ENCODE measurements around the gene BRSK2. TPM values are rescaled to one million over a fixed set of nuclear protein-coding genes. Genes with fewer than 3 reads are reported as not detected.
"Not testable (repeated sequence)": the region's sequence is repeated elsewhere in the genome, so short reads cannot be mapped to it uniquely, and the experiment has no call there.

Gene BRSK2
- total and polyA plus RNA-seq, 7 donors, result 0.19 to 0.78 (median 0.32) TPM

DNA sequence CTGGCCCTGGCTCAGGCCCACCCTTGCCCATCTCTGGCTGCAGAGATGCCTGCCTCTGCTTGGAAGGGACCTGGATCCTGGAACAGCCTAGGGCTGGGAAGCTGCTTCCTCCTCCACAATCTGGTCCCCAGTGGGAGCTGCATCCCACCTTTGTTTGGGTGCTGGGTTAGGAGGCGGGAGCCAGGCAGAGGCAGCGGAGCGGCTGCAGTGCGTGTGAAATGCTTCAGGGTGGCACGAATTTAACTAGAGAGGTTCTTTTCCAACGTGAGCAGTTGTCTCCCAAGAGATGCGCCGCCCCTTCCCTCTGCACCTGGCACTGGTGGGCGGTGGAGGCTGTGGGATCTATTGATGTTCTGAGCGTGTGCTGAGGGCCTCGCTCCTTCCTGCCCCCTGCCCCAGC is 31.6 kb downstream of the BRSK2 start:
- Histone ChIP-seq H3K27me3 (ENCODE audit: insufficient read depth in 3 of 3, low read length in 2 of 3) (no peaks in the 10 kb centered on the region), H3K36me3 (ENCODE audit: insufficient read depth in 1 of 2, low read depth in 1 of 2) (no peaks in the 10 kb centered on the region), H3K27ac (no peak overlapping the region), H3K4me1 (no peaks in the 10 kb centered on the region), H3K4me3 (no peak overlapping the region), H3K9me3 (peaks cover 8% of the 10 kb centered on the region)
- TF ChIP-seq, protein P1, sequence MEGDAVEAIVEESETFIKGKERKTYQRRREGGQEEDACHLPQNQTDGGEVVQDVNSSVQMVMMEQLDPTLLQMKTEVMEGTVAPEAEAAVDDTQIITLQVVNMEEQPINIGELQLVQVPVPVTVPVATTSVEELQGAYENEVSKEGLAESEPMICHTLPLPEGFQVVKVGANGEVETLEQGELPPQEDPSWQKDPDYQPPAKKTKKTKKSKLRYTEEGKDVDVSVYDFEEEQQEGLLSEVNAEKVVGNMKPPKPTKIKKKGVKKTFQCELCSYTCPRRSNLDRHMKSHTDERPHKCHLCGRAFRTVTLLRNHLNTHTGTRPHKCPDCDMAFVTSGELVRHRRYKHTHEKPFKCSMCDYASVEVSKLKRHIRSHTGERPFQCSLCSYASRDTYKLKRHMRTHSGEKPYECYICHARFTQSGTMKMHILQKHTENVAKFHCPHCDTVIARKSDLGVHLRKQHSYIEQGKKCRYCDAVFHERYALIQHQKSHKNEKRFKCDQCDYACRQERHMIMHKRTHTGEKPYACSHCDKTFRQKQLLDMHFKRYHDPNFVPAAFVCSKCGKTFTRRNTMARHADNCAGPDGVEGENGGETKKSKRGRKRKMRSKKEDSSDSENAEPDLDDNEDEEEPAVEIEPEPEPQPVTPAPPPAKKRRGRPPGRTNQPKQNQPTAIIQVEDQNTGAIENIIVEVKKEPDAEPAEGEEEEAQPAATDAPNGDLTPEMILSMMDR (IDR thresholded peaks at IDR 0.05), result no peak
- ATAC-seq (no peak), DNase-seq (no peak)
- 72 to 82% (median 79%) methylated on average over 11 of the region's 11 CpGs for WGBS, 3 donors
- intact Hi-C loops (cut with DNase I), result no loop called here

DNA sequence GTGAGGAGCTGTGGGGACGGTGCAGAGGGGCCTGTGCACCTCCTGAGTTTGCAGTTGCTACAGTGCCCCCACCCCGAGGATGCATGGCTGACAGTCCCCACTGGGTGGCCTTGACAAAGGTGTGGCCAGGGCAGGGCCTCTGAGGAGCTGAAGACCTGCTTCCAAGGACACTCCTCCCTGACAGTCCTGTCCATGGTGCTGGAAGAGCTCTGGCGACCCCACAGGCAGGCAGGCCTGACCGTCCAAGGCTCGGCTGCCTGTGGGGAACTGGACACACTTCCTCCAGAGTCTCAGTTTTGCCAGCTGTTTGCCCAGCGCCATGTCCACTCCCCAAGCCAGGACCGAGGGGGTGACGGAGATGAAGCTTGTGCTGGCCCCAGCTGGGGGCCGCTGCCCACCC is 32.7 kb downstream of the BRSK2 start:
- no peaks in the 10 kb centered on the region for H3K4me1 ChIP-seq
- H3K9me3 ChIP-seq, result peaks cover 5% of the 10 kb centered on the region
- no peak overlapping the region for H3K27ac ChIP-seq
- DNase-seq (no peak), ATAC-seq (no peak)
- TF ChIP-seq, protein P1 (IDR thresholded peaks at IDR 0.05), result no peak
- no peaks in the 10 kb centered on the region for H3K36me3 ChIP-seq (ENCODE audit: insufficient read depth in 1 of 2, low read depth in 1 of 2)
- intact Hi-C loops (cut with DNase I), result no loop called here
- H3K4me3 ChIP-seq, result no peak overlapping the region
- no peaks in the 10 kb centered on the region for H3K27me3 ChIP-seq (ENCODE audit: insufficient read depth in 3 of 3, low read length in 2 of 3)
- 52 to 53% (median 53%) methylated on average over 9 of the region's 9 CpGs for WGBS, 3 donors

DNA sequence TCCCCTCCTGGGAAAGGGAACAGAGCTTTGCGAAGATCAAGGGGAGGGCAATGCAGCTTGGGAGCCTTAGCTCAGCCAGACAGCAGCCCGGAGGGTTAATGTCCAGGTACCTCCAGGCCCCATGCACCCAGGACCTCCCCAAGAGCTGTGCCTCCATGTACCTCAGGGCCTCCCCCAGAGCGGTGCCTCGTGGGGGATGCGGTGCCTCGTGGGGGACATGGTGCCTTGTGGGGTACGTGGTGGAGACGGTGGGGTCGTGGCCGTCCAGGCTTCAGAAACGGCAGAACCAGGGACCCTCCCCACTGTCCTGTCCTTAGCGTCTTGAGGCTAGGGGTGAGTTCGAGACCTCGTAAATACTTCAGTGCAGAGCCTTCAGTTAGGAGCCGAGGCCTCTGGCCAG is 33.2 kb downstream of the BRSK2 start:
- no peaks in the 10 kb centered on the region for H3K4me1 ChIP-seq
- no peak overlapping the region for H3K4me3 ChIP-seq
- ATAC-seq, result no peak
- WGBS, 3 donors, result 84 to 86% (median 84%) methylated on average over 15 of the region's 15 CpGs
- no peak for DNase-seq
- peaks cover 5% of the 10 kb centered on the region for H3K9me3 ChIP-seq
- no peak overlapping the region for H3K27ac ChIP-seq
- no peaks in the 10 kb centered on the region for H3K27me3 ChIP-seq (ENCODE audit: insufficient read depth in 3 of 3, low read length in 2 of 3)
- TF ChIP-seq, protein P1 (IDR thresholded peaks at IDR 0.05), result no peak
- intact Hi-C loops (cut with DNase I), result no loop called here
- no peaks in the 10 kb centered on the region for H3K36me3 ChIP-seq (ENCODE audit: insufficient read depth in 1 of 2, low read depth in 1 of 2)

DNA sequence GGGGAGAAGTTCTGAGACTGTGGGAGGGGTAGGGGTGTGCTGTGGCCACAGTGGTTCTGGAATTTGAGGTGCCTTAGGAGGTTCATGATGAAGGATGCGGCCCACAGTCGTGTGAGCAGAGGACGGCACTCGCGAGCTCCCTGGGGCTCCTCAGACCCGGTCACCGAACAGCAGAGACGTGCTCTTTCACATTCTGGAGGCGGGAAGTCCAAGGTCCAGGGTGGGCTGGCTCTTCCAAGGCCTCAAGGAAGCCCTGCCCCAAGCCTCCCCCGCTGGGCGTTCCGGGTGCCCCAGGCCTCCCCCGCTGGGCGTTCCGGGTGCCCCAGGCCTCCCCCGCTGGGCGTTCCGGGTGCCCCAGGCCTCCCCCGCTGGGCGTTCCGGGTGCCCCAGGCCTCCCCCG is 33.7 kb downstream of the BRSK2 start:
- H3K27me3 ChIP-seq (ENCODE audit: insufficient read depth in 3 of 3, low read length in 2 of 3); H3K4me1 ChIP-seq; intact Hi-C loops (cut with DNase I); H3K4me3 ChIP-seq; ATAC-seq; H3K36me3 ChIP-seq (ENCODE audit: insufficient read depth in 1 of 2, low read depth in 1 of 2); DNase-seq; H3K9me3 ChIP-seq; H3K27ac ChIP-seq: not testable (repeated sequence)
- 87 to 94% (median 90%) methylated on average over 13 to 19 of the region's 22 CpGs for WGBS, 3 donors

DNA sequence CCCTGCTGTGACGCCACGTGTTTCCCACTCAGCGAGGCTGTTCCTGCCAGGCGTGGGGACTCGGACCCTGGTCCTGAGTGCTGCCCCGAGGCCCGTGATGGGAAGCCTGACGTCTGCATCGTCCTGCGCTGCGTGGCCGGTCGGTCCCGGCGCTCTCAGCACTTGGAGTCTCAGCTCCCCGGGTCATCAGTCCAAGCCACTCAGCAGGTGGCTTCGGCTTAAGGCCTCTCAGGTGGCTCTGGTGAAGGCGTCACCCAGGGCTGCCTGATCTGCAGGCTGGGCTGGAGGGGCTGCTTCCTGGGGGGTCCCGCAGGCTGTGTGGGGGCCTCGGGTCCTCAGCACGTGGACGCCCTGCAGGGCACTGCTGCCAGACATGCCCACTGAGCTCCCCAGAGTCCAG is 35.3 kb downstream of the BRSK2 start:
- Histone ChIP-seq H3K27ac (no peak overlapping the region), H3K36me3 (ENCODE audit: insufficient read depth in 1 of 2, low read depth in 1 of 2) (no peaks in the 10 kb centered on the region), H3K4me1 (no peaks in the 10 kb centered on the region), H3K27me3 (ENCODE audit: insufficient read depth in 3 of 3, low read length in 2 of 3) (no peaks in the 10 kb centered on the region), H3K4me3 (no peak overlapping the region), H3K9me3 (no peaks in the 10 kb centered on the region)
- DNase-seq (no peak), ATAC-seq (no peak)
- intact Hi-C loops (cut with DNase I), result no loop called here
- 82 to 85% (median 83%) methylated on average over 21 to 22 of the region's 22 CpGs for WGBS, 3 donors
- TF ChIP-seq, protein P1 (IDR thresholded peaks at IDR 0.05), result no peak
